HEK293 (cell line): ENCODE results near the gene INPP5D.
"Not testable (repeated sequence)": the region's sequence is repeated elsewhere in the genome, so short reads cannot be mapped to it uniquely, and the experiment has no call there.

Source experiments
- CTCF ChIA-PET: fragments of 350-600 bp; formaldehyde crosslinking; extraction: SDS; loops from one replicate; lab custom pipeline; 2021; ENCODE audit warnings: antibody characterized with exemption; lab: Yijun Ruan, JAX
- POLR2A ChIA-PET: fragments of 300-600 bp; formaldehyde crosslinking; extraction: SDS; loops from one replicate; lab custom pipeline; 2020; ENCODE audit warnings: antibody characterized with exemption, inconsistent platforms; lab: Yijun Ruan, JAX
- H3K27ac ChIP-seq: fragments of 200-500 bp; sonication (Bioruptor generic); 2 replicates; pipeline ENCODE4 v1.5.1; 2014; ENCODE audit warnings: low read depth, low read length, control low read depth, inconsistent platforms; ENCODE audit errors: extremely low read depth
- H3K36me3 ChIP-seq, 2 experiments: fragments of 200-500 bp in 1 of 2; sonication (Bioruptor generic) in 1 of 2; 1 replicate in 1 of 2; 2 replicates in 1 of 2; pipeline ENCODE4 v1.5.1; 2014 to 2017; ENCODE audit warnings: inconsistent platforms in 2 of 2, low read length in 2 of 2; ENCODE audit not compliant: control insufficient read depth in 2 of 2, insufficient read depth in 1 of 2
- H3K4me1 ChIP-seq: fragments of 200-500 bp; sonication (Bioruptor generic); 2 replicates; pipeline ENCODE4 v1.5.1; 2014; ENCODE audit warnings: mild to moderate bottlenecking, low read length, inconsistent platforms; ENCODE audit not compliant: control insufficient read depth, insufficient read depth
- H3K4me3 ChIP-seq: 2 replicates; pipeline ENCODE4 v1.5.1; 2011; ENCODE audit warnings: low read depth, mild to moderate bottlenecking, control low read depth, low read length, moderate library complexity
- H3K9me3 ChIP-seq: fragments of 200-500 bp; sonication (Bioruptor generic); 2 replicates; pipeline ENCODE4 v1.5.1; 2014; ENCODE audit warnings: low read depth, low read length, inconsistent platforms; ENCODE audit not compliant: control insufficient read depth, insufficient read depth
- ATF2 ChIP-seq: fragments of 450-650 bp; formaldehyde crosslinking; IDR thresholded peaks from 2 replicates; pipeline ENCODE4 v1.5.1; 2016; ENCODE audit warnings: missing biosample characterization, missing genetic modification characterization, low read depth
- HIC1 ChIP-seq: fragments of 450-650 bp; formaldehyde crosslinking; IDR thresholded peaks from 2 replicates; pipeline ENCODE4 v1.5.1; 2016; ENCODE audit warnings: missing biosample characterization, missing genetic modification characterization
- KLF8 ChIP-seq: fragments of 450-650 bp; formaldehyde crosslinking; IDR thresholded peaks from 2 replicates; pipeline ENCODE4 v1.5.1; 2016; ENCODE audit warnings: missing biosample characterization, missing genetic modification characterization
- ZBTB21 ChIP-seq: fragments of 450-650 bp; formaldehyde crosslinking; IDR thresholded peaks from 2 replicates; pipeline ENCODE4 v1.5.1; 2017; ENCODE audit warnings: missing biosample characterization, missing genetic modification characterization
- ZNF112 ChIP-seq: fragments of 450-650 bp; formaldehyde crosslinking; IDR thresholded peaks from 2 replicates; pipeline ENCODE4 v1.5.0; 2017; ENCODE audit warnings: missing biosample characterization, missing genetic modification characterization
- ZNF138 ChIP-seq: fragments of 450-650 bp; formaldehyde crosslinking; IDR thresholded peaks from 2 replicates; pipeline ENCODE4 v1.5.1; 2016; ENCODE audit warnings: missing biosample characterization, missing genetic modification characterization, borderline replicate concordance
- ZNF362 ChIP-seq: fragments of 450-650 bp; formaldehyde crosslinking; IDR thresholded peaks from 2 replicates; pipeline ENCODE4 v1.5.1; 2016; ENCODE audit warnings: missing biosample characterization, missing genetic modification characterization
- ZNF394 ChIP-seq: fragments of 450-650 bp; formaldehyde crosslinking; IDR thresholded peaks from 2 replicates; pipeline ENCODE4 v1.5.1; 2016; ENCODE audit warnings: missing biosample characterization, missing genetic modification characterization, mild to moderate bottlenecking, moderate library complexity, borderline replicate concordance
- ZNF473 ChIP-seq: fragments of 450-650 bp; formaldehyde crosslinking; IDR thresholded peaks from 2 replicates; pipeline ENCODE4 v1.5.1; 2017; ENCODE audit warnings: missing biosample characterization, missing genetic modification characterization
- ZNF670 ChIP-seq: fragments of 450-650 bp; formaldehyde crosslinking; IDR thresholded peaks from 2 replicates; pipeline ENCODE4 v1.5.1; 2016; ENCODE audit warnings: missing biosample characterization, missing genetic modification characterization, low read depth
- ZNF677 ChIP-seq: fragments of 450-650 bp; IDR thresholded peaks from 2 replicates; pipeline ENCODE4 v1.5.0; 2018; ENCODE audit warnings: missing biosample characterization, mild to moderate bottlenecking, missing genetic modification characterization, moderate library complexity
- TF ChIP-seq, protein P1 (sequence below): sonication (generic); formaldehyde crosslinking; IDR thresholded peaks from 2 replicates; pipeline ENCODE4 v1.8.1; 2022; ENCODE audit warnings: mild to moderate bottlenecking, moderate library complexity, missing genetic modification reagents
- TF ChIP-seq, protein P2 (sequence below): fragments of 450-650 bp; IDR thresholded peaks from 2 replicates; pipeline ENCODE4 v1.5.1; 2018; ENCODE audit warnings: missing biosample characterization, mild to moderate bottlenecking, missing genetic modification characterization

Gene INPP5D

DNA sequence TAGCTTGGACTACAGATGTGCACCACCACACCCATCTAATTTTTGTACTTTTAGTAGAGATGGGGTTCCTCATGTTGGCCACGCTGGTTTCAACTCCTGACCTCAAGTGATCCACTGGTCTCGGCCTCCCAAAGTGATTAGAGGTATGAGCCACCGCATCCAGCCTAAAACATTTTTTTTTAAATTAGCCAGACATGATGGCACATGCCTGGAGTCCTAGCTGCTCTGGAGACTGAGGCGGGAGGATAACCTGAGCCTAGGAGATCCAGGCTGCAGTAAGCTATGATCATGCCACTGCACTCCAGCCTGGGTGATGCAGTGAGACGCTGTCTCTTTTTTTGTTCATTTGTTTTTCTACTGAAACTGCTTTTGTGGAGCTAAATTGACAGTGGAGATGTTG is 126.7 kb downstream of the INPP5D start (continued):
- TF ChIP-seq ATF2 (no peak), ZNF677 (tag by site-specific recombination) (no peak), ZNF362 (no peak), ZNF473 (tag by site-specific recombination) (no peak)
- TF ChIP-seq, protein P1, sequence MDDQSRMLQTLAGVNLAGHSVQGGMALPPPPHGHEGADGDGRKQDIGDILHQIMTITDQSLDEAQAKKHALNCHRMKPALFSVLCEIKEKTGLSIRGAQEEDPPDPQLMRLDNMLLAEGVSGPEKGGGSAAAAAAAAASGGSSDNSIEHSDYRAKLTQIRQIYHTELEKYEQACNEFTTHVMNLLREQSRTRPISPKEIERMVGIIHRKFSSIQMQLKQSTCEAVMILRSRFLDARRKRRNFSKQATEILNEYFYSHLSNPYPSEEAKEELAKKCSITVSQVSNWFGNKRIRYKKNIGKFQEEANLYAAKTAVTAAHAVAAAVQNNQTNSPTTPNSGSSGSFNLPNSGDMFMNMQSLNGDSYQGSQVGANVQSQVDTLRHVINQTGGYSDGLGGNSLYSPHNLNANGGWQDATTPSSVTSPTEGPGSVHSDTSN (CRISPR knock-in tag), result no peak

- POLR2A ChIA-PET, result no interaction called here
- TF ChIP-seq HIC1 (tag by site-specific recombination) (no peak), ZNF473 (tag by site-specific recombination) (no peak)
- no peak overlapping the region for H3K27ac ChIP-seq
- H3K4me1 ChIP-seq, result no peaks in the 10 kb centered on the region
- no peaks in the 10 kb centered on the region for H3K9me3 ChIP-seq
- H3K4me3 ChIP-seq, result no peak overlapping the region
- H3K36me3 ChIP-seq, result peaks cover 0 to 19% of the 10 kb centered on the region in 2 experiments; a peak in 1 of 3 replicates
- CTCF ChIA-PET, result interaction anchor here (1.0 kb wide), 1 partner anchor 11 kb away, joined by 3 read pairs; no protein-coding TSS in a partner anchor
Measured at GRCh38 chr2:233189025-233189424, 128.9 kb downstream of the INPP5D start.

DNA sequence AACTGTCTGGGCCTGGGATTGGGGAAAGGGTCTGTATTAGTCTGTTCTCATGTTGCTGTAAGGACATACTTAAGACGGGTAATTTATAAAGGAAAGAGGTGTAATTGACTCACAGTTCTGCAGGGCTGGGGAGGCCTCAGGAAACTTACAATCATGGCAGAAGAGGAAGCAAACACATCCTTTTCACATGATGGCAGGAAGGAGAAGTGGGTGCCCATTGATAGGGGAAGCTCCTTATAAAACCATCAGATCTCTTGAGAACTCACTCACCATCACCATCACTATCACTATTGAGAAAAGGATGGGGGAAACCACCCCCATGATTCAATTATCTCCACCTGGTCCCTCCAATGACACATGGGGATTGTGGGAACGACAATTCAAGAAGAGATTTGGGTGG is 130.9 kb downstream of the INPP5D start:
- CTCF ChIA-PET, H3K4me3 ChIP-seq, H3K4me1 ChIP-seq, H3K9me3 ChIP-seq, H3K27ac ChIP-seq, POLR2A ChIA-PET: not testable (repeated sequence)
- peaks cover 0 to 13% of the 10 kb centered on the region in 2 experiments; a peak in 1 of 3 replicates for H3K36me3 ChIP-seq

DNA sequence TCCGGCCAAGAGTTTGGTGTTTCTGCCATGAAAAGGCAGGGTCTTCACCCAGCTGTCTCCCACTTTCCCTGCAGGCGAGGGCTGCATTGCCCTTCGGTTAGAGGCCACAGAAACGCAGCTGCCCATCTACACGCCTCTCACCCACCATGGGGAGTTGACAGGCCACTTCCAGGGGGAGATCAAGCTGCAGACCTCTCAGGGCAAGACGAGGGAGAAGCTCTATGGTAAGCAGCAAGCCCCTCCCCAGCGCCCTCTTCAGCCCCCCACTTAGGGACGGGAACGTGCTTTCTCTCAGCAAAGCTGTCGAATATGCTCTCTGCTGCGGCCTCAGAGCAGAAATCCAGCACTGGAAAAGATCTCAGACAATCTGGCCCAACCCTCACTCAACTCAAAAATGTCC is 133.6 kb downstream of the INPP5D start:
- CTCF ChIA-PET, result interaction anchor here (0.6 kb wide), 1 partner anchor 729 kb away, joined by 3 read pairs; no protein-coding TSS in a partner anchor
- Histone ChIP-seq H3K36me3 (peaks cover 0 to 10% of the 10 kb centered on the region in 2 experiments; a peak in 1 of 3 replicates), H3K9me3 (no peaks in the 10 kb centered on the region), H3K4me3 (no peak overlapping the region), H3K27ac (no peak overlapping the region), H3K4me1 (no peaks in the 10 kb centered on the region)
- TF ChIP-seq KLF8 (no peak), ZNF112 (tag by site-specific recombination) (no peak), ZNF138 (no peak), ZBTB21 (tag by site-specific recombination) (no peak), ZNF670 (tag by site-specific recombination) (no peak), ZNF394 (tag by site-specific recombination) (no peak)
- TF ChIP-seq, protein P2, sequence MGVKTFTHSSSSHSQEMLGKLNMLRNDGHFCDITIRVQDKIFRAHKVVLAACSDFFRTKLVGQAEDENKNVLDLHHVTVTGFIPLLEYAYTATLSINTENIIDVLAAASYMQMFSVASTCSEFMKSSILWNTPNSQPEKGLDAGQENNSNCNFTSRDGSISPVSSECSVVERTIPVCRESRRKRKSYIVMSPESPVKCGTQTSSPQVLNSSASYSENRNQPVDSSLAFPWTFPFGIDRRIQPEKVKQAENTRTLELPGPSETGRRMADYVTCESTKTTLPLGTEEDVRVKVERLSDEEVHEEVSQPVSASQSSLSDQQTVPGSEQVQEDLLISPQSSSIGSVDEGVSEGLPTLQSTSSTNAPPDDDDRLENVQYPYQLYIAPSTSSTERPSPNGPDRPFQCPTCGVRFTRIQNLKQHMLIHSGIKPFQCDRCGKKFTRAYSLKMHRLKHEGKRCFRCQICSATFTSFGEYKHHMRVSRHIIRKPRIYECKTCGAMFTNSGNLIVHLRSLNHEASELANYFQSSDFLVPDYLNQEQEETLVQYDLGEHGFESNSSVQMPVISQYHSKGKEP (tag by site-specific recombination), result no peak
- POLR2A ChIA-PET, result no interaction called here
